NCI-H524 treated with DMSO at 0.1 percent for 48 hours (cell line): ENCODE measurements around the gene NOL3.

Experiments
- DNase-seq: peaks from one replicate; lab custom pipeline; 2025; lab: John Stamatoyannopoulos, UW

The NOL3 gene

GRCh38 chr16:67206838-67207248 lies 36.5 kb downstream of the NOL3 start:
- DNase-seq: no peak

DNA sequence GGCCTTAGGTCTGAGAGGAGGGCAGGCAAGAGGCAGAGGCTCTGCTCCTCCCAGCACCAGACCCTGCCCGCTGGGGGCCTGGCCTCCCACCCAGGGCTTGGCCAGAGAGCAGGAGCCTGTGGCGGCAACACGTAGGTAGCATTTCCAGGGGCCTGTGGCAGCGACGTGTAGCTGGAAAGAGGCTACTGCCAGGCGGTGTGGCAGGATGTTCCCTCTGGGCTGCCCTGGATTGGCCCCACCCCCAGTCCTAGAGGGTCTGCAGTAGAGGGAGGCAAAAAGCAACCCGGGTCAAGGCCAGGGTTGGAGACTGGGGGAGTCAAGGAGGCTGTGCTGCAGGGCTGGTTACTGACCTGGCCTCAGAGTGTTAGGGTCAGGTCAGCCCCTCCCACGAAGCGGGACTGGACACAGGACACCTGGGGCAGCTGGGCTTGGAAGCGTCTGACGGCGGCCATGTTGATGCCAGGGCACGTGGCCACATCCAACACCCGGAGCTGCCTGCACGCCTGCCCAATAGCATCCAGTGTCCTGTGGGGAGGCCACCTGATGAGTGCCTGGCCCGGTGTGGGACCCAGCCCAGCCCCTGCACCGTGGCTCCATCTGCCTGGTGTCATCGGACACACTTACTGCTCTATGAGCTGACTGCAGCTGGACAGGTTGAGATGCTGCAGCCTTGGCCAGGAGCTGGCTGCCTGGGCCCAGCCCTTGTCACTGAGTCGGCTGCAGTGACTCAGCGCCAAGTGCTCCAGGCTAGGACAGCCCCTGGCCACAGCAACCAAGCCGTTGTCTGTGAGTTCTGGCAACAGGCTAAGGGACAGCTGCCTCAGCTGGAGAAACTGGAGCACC lies 37.1 kb downstream of the NOL3 start:
- no peak for DNase-seq

GRCh38 chr16:67208154-67208896 lies 38.0 kb downstream of the NOL3 start:
- DNase-seq: no peak

GRCh38 chr16:67209565-67209964 lies 39.2 kb downstream of the NOL3 start:
- no peak for DNase-seq

- no peak for DNase-seq
These were observed 40.0 kb downstream of the NOL3 start for GRCh38 chr16:67210069-67210937.

DNA sequence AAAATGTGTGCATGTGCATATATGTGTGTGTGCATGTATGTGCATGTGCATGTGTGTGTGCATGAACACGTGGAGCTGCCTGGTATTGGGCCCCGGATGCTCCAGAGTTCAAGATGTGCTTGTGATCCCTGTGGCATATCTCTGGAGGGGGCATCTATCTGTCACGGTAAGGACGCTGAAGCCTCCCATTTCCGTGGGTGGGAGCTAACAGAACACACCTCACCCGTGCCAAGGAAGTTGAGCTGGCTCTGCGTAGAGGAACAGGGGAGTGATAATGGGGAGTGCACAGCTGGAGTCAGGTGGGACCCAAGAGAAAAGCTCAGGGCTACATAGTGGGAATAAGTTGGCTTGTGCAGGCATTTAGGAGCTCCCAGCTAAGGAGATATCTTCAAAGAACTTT lies 41.3 kb downstream of the NOL3 start:
- no peak for DNase-seq

DNA sequence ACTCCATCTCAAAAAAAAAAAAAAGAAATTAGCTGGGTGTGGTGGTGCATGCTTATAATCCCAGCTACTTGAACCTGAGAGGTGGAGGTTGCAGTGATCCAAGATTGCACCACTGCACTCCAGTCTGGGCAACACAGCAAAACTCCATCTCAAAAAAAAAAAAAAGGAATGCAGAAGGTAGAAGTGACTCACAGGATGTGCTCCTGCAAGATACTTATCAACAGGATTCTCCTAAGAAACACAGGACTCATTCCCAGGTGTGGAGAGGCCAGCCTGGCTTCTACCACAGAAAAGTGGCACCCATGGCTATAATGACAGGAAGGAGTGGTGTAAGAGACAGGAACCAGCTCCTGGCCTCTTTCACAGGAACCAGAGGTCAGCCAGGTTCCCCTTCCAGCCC lies 42.4 kb downstream of the NOL3 start:
- no peak for DNase-seq

DNA sequence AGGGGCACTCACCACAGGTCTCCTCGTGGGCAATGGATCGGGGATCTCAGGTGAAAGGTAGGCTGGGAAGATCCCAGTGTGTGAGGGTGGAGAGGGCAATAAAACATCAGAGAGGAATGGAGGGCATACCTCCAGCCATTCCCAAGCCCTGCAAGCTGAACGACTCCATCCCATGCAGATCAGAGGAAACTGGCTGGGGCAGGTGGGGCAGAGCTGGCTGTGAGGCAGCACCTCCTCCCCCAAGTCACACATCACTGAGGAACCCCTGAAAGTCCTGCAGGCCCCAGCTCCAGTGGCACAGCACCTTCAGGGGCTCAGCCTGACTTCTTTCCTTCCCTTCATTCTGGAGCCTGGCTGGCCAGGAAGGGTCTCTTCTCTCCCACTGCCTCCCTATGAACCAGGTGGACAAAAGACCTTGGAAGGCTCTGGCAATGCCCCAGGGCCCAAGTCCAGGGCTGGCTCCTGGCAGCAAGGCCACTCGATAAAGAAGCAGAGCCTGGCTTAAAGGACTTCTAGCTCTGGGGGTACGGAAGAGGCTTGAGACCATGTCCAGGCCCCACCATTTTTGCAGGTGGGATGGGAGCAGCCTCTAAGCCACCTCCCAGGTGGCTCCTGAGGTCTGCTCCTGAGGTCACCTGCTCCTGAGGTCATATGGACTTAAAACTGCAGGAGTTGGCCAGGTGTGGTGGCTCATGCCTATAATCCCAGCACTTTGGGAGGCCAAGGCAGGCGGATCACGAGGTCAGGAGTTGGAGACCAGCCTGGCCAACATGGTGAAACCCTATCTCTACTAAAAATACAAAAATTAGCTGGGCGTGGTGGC lies 43.1 kb downstream of the NOL3 start:
- no peak for DNase-seq

GRCh38 chr16:67215706-67216105 lies 45.4 kb downstream of the NOL3 start:
- DNase-seq: no peak

DNA sequence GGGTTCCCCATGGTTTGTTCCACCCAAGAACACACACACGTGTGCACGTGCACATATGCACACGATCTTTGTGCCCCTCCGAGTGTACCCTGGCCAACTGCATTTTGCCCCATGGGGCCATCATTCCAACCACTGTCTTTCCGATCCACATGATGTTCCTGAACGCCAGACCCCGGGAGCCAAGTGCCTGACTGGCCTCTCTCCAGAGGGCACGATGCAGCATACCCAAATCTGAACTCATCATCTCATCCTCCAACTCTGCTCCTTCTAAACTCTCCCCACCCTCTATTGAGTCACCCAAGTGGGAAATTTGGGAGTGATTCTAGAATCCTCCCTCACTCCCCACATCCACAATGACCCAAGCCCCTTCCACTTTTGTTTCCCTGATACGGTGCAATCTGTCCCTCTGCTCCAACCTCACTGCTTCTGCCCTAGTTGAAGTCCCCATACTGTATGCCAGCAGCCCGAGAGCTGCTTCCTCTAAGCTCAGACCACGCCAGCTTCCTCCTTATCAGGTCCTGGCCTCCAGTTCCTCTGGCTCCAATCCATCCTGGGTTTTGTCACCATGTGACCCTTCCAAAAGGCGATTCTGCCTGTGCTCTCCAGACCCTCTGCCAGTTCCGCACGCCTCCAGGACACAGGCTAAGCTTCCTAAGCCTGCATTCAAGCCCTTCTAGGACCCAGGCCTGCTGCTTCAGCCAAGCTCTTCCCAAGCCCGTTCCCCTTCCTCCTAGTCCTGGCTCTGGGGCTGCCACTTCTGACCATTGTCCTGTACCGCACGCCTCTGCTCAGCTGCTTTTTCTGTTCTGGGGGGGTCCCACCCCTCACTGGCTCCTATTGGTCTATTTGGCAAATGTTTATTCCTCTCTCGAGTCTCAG lies 46.5 kb downstream of the NOL3 start:
- no peak for DNase-seq

DNA sequence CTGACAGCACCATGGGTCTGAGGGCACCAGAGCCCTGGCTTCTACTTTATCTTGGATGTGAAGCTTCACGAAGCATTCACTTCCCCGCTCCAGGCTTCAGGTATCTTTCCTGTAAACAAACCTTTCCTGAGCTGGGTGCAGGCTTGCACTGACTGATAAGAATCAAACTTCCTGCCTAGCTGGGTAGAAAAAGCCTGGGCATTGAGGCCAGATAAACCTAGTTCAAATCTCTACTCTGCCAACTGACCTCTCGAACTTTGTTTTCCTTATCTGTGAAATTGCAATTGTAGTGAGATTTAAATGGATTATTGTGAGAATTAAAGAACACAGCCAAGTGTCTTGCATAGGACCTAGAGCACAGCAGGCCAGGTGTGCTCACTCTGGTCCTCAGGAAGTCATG lies 53.7 kb downstream of the NOL3 start:
- no peak for DNase-seq
